Measurements from ENCODE around the gene H2BW1. TPM values are rescaled to one million over a fixed set of nuclear protein-coding genes. Genes with fewer than 3 reads are reported as not detected.
"Not testable (repeated sequence)": the region's sequence is repeated elsewhere in the genome, so short reads cannot be mapped to it uniquely, and the experiment has no call there.

The H2BW1 gene, protein sequence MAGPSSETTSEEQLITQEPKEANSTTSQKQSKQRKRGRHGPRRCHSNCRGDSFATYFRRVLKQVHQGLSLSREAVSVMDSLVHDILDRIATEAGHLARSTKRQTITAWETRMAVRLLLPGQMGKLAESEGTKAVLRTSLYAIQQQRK
- not detected for polyA plus RNA-seq (2013, experiment 1 of 2)
- 0.10 TPM for polyA plus RNA-seq (2013, experiment 2 of 2)

DNA sequence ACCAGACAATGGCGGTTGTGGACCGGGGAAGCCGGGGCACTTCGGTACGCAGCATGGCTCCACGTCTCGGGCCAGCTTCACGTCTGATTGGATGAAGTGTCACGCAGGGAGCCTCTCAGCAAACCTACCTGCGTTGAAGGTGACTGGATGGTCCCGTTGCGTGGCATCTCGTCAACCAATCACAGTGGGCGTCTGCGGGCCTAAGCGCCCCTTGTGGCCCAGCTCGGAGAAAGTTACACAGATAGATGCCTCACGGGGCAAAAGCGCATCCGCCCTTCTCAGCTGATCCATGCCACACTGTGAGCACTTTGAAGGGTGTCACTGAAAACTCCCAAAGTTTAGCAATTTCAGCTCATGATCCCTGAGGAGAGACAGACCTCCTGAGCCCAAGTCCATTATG lies at the start of gene H2BW1:
TSS of gene H2BW1 (minus strand) at position 103 of the 400 bp plus-strand sequence. CDS start 132 bp downstream, outside the sequence.
- WGBS (ENCODE audit: extremely low coverage, insufficient coverage, low lambda C conversion rate), result no CpG with 5 or more reads among the region's 20 CpGs
- Histone ChIP-seq H4K5ac (ENCODE audit: low read length) (no peak within 1 kb of the TSS), H3K4me1 (ENCODE audit: control insufficient read depth, low read depth, low read length) (no peaks in the 10 kb centered on the region), H2BK15ac (replicated peaks; ENCODE audit: low read depth) (no peak within 1 kb of the TSS), H3K27me3 (ENCODE audit: insufficient read depth, low read length, poor library complexity) (no peaks in the 10 kb centered on the region), H3K36me3 (ENCODE audit: control insufficient read depth, insufficient read depth, low read length) (no peaks in the 10 kb centered on the region), H2BK120ac (ENCODE audit: low read depth, low read length) (no peak within 1 kb of the TSS), H3K27ac (ENCODE audit: low read depth, low read length) (no peak within 1 kb of the TSS), H4K8ac (ENCODE audit: low read depth, low read length) (no peak within 1 kb of the TSS), H2AK5ac (ENCODE audit: low read length) (no peak within 1 kb of the TSS), H3K9ac (ENCODE audit: low read length) (no peak within 1 kb of the TSS), H3K79me1 (ENCODE audit: low read length) (no peaks in the 10 kb centered on the region), H3K23ac (ENCODE audit: low read length) (no peak within 1 kb of the TSS), H3K4ac (ENCODE audit: low read depth, low read length) (no peak within 1 kb of the TSS), H3K4me2 (ENCODE audit: low read length) (no peak within 1 kb of the TSS), H3K56ac (ENCODE audit: low read length) (no peak within 1 kb of the TSS), H3K79me2 (ENCODE audit: control insufficient read depth, insufficient read depth, low read length) (no peaks in the 10 kb centered on the region), H2BK5ac (ENCODE audit: low read length) (no peak within 1 kb of the TSS), H3K18ac (ENCODE audit: low read length) (no peak within 1 kb of the TSS), H3K4me3 (ENCODE audit: low read length) (no peak within 1 kb of the TSS)
- DNase-seq, result no peak

DNA sequence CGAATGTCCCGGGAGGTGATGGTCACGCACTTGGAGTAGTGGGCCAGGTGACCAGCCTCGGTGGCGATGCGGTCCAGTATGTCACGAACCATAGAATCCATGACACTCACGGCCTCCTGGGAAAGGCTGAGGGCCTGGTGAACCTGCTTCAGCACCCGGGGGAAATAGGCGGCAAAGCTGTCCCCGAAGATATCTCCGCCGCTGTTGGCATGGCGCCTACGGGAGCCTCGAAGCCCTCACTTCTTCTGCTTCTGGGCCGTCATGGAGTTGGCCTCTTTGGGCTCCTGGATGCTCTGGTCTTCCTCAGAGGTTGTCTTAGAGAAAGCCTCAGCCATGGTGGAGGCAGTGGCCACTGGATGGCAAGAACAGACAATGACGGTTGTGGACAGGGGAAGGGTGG lies 49.1 kb upstream of the H2BW1 start:
- H3K79me2 ChIP-seq (ENCODE audit: control insufficient read depth, insufficient read depth, low read length); H3K79me1 ChIP-seq (ENCODE audit: low read length); H3K18ac ChIP-seq (ENCODE audit: low read length); H3K23ac ChIP-seq (ENCODE audit: low read length); DNase-seq; H2BK15ac ChIP-seq (replicated peaks; ENCODE audit: low read depth); H3K9ac ChIP-seq (ENCODE audit: low read length); H3K27me3 ChIP-seq (ENCODE audit: insufficient read depth, low read length, poor library complexity); H4K5ac ChIP-seq (ENCODE audit: low read length); H3K27ac ChIP-seq (ENCODE audit: low read depth, low read length); H3K56ac ChIP-seq (ENCODE audit: low read length); H2AK5ac ChIP-seq (ENCODE audit: low read length); H2BK120ac ChIP-seq (ENCODE audit: low read depth, low read length); H2BK5ac ChIP-seq (ENCODE audit: low read length); H3K4me1 ChIP-seq (ENCODE audit: control insufficient read depth, low read depth, low read length); H4K8ac ChIP-seq (ENCODE audit: low read depth, low read length); H3K36me3 ChIP-seq (ENCODE audit: control insufficient read depth, insufficient read depth, low read length); H3K4ac ChIP-seq (ENCODE audit: low read depth, low read length); H3K4me2 ChIP-seq (ENCODE audit: low read length); H3K4me3 ChIP-seq (ENCODE audit: low read length): not testable (repeated sequence)
- WGBS (ENCODE audit: extremely low coverage, insufficient coverage, low lambda C conversion rate), result no CpG with 5 or more reads among the region's 18 CpGs

DNA sequence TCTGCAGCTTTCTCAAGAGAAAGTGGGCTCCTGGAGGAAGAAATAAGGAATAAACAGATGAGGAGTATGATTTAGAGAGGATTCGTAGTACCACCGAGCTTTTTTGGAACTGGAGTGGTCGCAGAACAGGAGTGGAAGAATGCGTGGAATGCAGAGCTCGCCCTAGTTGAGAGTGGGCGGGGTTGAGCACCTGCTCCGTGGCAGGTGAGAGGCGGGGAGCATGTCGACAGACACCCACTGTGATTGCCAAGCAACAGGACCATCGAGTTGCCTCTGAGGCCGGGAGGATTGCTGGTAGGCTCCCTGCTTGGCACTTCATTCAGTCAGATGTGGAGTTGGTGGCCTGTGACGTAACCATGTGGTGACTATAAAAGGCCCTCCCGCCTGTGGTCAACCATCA lies 41.4 kb upstream of the H2BW1 start:
- H4K8ac ChIP-seq (ENCODE audit: low read depth, low read length); H3K23ac ChIP-seq (ENCODE audit: low read length); H3K79me2 ChIP-seq (ENCODE audit: control insufficient read depth, insufficient read depth, low read length); H3K36me3 ChIP-seq (ENCODE audit: control insufficient read depth, insufficient read depth, low read length); H3K27ac ChIP-seq (ENCODE audit: low read depth, low read length); H3K56ac ChIP-seq (ENCODE audit: low read length); DNase-seq; H3K4ac ChIP-seq (ENCODE audit: low read depth, low read length); H3K27me3 ChIP-seq (ENCODE audit: insufficient read depth, low read length, poor library complexity); H3K79me1 ChIP-seq (ENCODE audit: low read length); H3K4me3 ChIP-seq (ENCODE audit: low read length); H2BK120ac ChIP-seq (ENCODE audit: low read depth, low read length); H4K5ac ChIP-seq (ENCODE audit: low read length); H2BK15ac ChIP-seq (replicated peaks; ENCODE audit: low read depth); H2BK5ac ChIP-seq (ENCODE audit: low read length); H3K18ac ChIP-seq (ENCODE audit: low read length); H2AK5ac ChIP-seq (ENCODE audit: low read length); H3K4me1 ChIP-seq (ENCODE audit: control insufficient read depth, low read depth, low read length); H3K9ac ChIP-seq (ENCODE audit: low read length); H3K4me2 ChIP-seq (ENCODE audit: low read length): not testable (repeated sequence)
- WGBS (ENCODE audit: extremely low coverage, insufficient coverage, low lambda C conversion rate), result no CpG with 5 or more reads among the region's 13 CpGs

DNA sequence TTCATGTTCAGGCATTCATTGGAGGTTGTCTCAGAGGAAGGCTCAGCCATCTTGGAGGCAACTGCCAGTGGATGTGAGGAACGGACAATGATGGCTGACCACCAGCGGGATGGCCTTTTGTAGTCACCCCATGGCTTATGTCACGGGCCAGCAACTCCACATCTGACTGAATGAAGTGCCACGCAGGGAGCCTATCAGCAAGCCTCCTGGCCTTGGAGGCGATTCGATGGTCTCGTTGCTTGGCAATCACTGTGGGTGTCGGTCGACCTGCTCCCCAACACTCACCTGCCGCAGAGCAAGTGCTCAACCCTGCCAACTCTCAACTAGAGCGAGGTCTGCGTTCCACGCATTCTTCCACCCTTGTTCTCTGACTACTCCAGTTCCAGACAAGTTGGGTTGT lies 33.7 kb upstream of the H2BW1 start:
- no CpG with 5 or more reads among the region's 13 CpGs for WGBS (ENCODE audit: extremely low coverage, insufficient coverage, low lambda C conversion rate)
- Histone ChIP-seq H3K4me1 (ENCODE audit: control insufficient read depth, low read depth, low read length) (no peaks in the 10 kb centered on the region), H3K4me2 (ENCODE audit: low read length) (no peak overlapping the region), H3K27ac (ENCODE audit: low read depth, low read length) (no peak overlapping the region), H3K79me1 (ENCODE audit: low read length) (no peaks in the 10 kb centered on the region), H3K4ac (ENCODE audit: low read depth, low read length) (no peak overlapping the region), H3K4me3 (ENCODE audit: low read length) (no peak overlapping the region), H4K8ac (ENCODE audit: low read depth, low read length) (no peak overlapping the region), H3K23ac (ENCODE audit: low read length) (no peak overlapping the region), H2AK5ac (ENCODE audit: low read length) (no peak overlapping the region), H3K36me3 (ENCODE audit: control insufficient read depth, insufficient read depth, low read length) (no peaks in the 10 kb centered on the region), H2BK120ac (ENCODE audit: low read depth, low read length) (no peak overlapping the region), H3K27me3 (ENCODE audit: insufficient read depth, low read length, poor library complexity) (no peaks in the 10 kb centered on the region), H4K5ac (ENCODE audit: low read length) (no peak overlapping the region), H3K9ac (ENCODE audit: low read length) (no peak overlapping the region), H2BK5ac (ENCODE audit: low read length) (no peak overlapping the region), H3K56ac (ENCODE audit: low read length) (no peak overlapping the region), H2BK15ac (replicated peaks; ENCODE audit: low read depth) (no peak overlapping the region), H3K18ac (ENCODE audit: low read length) (no peak overlapping the region), H3K79me2 (ENCODE audit: control insufficient read depth, insufficient read depth, low read length) (no peaks in the 10 kb centered on the region)
- no peak for DNase-seq

DNA sequence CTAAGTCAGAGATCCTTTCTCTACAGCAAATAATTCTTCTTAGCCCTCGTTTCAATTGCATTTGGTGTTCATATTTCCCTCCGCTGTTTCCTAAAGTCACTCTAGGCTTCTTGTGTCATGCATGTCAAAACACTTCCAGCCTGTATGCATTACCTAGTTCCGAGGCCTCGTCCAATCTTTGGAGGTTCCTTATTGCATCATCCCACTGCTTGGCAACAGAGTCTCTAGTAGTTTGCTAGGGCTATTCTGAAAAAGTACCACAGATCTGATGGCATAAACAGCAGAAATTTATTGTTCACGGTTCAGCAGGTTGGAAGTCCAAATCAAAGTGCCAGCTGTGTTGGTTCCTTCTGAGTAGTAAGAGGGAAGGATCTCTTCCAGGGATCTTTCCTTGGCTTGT lies 32.1 kb upstream of the H2BW1 start:
- no peak overlapping the region for H3K23ac ChIP-seq (ENCODE audit: low read length)
- H2BK120ac ChIP-seq (ENCODE audit: low read depth, low read length), result no peak overlapping the region
- no peaks in the 10 kb centered on the region for H3K36me3 ChIP-seq (ENCODE audit: control insufficient read depth, insufficient read depth, low read length)
- no peak for DNase-seq
- H3K4me1 ChIP-seq (ENCODE audit: control insufficient read depth, low read depth, low read length), result no peaks in the 10 kb centered on the region
- no peak overlapping the region for H3K9ac ChIP-seq (ENCODE audit: low read length)
- H3K4ac ChIP-seq (ENCODE audit: low read depth, low read length), result no peak overlapping the region
- no CpG with 5 or more reads among the region's 5 CpGs for WGBS (ENCODE audit: extremely low coverage, insufficient coverage, low lambda C conversion rate)
- H3K79me1 ChIP-seq (ENCODE audit: low read length), result no peaks in the 10 kb centered on the region
- H4K5ac ChIP-seq (ENCODE audit: low read length), result no peak overlapping the region
- no peak overlapping the region for H3K56ac ChIP-seq (ENCODE audit: low read length)
- H3K4me3 ChIP-seq (ENCODE audit: low read length), result no peak overlapping the region
- H2BK5ac ChIP-seq (ENCODE audit: low read length), result no peak overlapping the region
- no peaks in the 10 kb centered on the region for H3K79me2 ChIP-seq (ENCODE audit: control insufficient read depth, insufficient read depth, low read length)
- H3K27me3 ChIP-seq (ENCODE audit: insufficient read depth, low read length, poor library complexity), result no peaks in the 10 kb centered on the region
- H3K18ac ChIP-seq (ENCODE audit: low read length), result no peak overlapping the region
- H2BK15ac ChIP-seq (replicated peaks; ENCODE audit: low read depth), result no peak overlapping the region
- no peak overlapping the region for H2AK5ac ChIP-seq (ENCODE audit: low read length)
- H3K27ac ChIP-seq (ENCODE audit: low read depth, low read length), result no peak overlapping the region
- H3K4me2 ChIP-seq (ENCODE audit: low read length), result no peak overlapping the region
- H4K8ac ChIP-seq (ENCODE audit: low read depth, low read length), result no peak overlapping the region

DNA sequence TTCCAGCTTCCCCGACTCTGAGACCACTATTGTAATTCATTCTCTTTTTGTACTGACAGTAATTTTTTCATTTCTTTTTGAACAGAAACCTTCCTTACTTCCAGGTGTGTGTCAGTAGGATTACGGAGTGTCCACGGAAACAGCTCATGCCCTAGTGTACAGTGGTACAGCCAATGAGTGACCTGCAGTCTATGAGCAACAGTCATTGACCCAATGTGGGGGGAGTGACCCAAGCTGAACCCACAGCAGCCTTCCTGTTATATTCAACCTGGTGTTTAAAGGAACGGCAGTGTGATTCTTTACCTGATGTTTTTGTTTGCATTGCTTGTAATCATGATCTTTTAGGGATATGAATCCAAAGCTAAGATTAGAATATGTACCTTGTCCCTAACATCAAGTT lies 27.5 kb upstream of the H2BW1 start:
- Histone ChIP-seq H3K18ac (ENCODE audit: low read length) (no peak overlapping the region), H3K9ac (ENCODE audit: low read length) (no peak overlapping the region), H3K79me1 (ENCODE audit: low read length) (no peaks in the 10 kb centered on the region), H3K4me3 (ENCODE audit: low read length) (no peak overlapping the region), H3K4me2 (ENCODE audit: low read length) (no peak overlapping the region), H3K23ac (ENCODE audit: low read length) (no peak overlapping the region), H3K4ac (ENCODE audit: low read depth, low read length) (no peak overlapping the region), H2BK120ac (ENCODE audit: low read depth, low read length) (no peak overlapping the region), H3K27ac (ENCODE audit: low read depth, low read length) (no peak overlapping the region), H3K36me3 (ENCODE audit: control insufficient read depth, insufficient read depth, low read length) (no peaks in the 10 kb centered on the region), H4K8ac (ENCODE audit: low read depth, low read length) (no peak overlapping the region), H3K56ac (ENCODE audit: low read length) (no peak overlapping the region), H4K5ac (ENCODE audit: low read length) (no peak overlapping the region), H2BK5ac (ENCODE audit: low read length) (no peak overlapping the region), H2BK15ac (replicated peaks; ENCODE audit: low read depth) (no peak overlapping the region), H3K4me1 (ENCODE audit: control insufficient read depth, low read depth, low read length) (no peaks in the 10 kb centered on the region), H2AK5ac (ENCODE audit: low read length) (no peak overlapping the region), H3K79me2 (ENCODE audit: control insufficient read depth, insufficient read depth, low read length) (no peaks in the 10 kb centered on the region), H3K27me3 (ENCODE audit: insufficient read depth, low read length, poor library complexity) (no peaks in the 10 kb centered on the region)
- WGBS (ENCODE audit: extremely low coverage, insufficient coverage, low lambda C conversion rate), result no CpG with 5 or more reads among the region's 4 CpGs
- no peak for DNase-seq
